ENCODE data around the gene DNM3.

The DNM3 gene

DNA sequence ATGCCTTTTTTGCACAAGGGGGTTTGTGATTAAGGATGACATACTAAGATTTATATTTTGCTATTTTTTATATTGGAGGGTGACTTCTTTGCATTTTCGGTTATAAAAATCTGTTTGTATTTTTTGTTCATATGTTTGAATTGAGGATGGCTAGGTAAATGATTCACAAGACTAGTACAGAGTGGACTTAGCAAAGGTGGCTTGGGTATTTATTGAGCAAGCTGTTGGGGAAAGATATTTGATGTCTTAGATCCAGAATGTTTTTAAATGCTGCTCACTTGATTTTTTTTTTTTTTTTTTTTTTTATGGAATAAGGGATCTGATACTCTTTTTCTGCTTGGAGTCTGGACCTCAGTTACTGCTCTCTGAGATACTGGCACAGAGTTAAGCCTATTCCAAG lies 100.6 kb downstream of the DNM3 start:
- TF ChIP-seq, protein P1, sequence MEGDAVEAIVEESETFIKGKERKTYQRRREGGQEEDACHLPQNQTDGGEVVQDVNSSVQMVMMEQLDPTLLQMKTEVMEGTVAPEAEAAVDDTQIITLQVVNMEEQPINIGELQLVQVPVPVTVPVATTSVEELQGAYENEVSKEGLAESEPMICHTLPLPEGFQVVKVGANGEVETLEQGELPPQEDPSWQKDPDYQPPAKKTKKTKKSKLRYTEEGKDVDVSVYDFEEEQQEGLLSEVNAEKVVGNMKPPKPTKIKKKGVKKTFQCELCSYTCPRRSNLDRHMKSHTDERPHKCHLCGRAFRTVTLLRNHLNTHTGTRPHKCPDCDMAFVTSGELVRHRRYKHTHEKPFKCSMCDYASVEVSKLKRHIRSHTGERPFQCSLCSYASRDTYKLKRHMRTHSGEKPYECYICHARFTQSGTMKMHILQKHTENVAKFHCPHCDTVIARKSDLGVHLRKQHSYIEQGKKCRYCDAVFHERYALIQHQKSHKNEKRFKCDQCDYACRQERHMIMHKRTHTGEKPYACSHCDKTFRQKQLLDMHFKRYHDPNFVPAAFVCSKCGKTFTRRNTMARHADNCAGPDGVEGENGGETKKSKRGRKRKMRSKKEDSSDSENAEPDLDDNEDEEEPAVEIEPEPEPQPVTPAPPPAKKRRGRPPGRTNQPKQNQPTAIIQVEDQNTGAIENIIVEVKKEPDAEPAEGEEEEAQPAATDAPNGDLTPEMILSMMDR (IDR thresholded peaks at IDR 0.05; ENCODE audit: borderline replicate concordance, control extremely low read depth, extremely low read depth, insufficient read depth, missing control alignments): no peak
- in situ Hi-C loops (cut with MboI; ENCODE audit: low sequenced_read_pairs, unreplicated experiment): no loop called here
- no peak for DNase-seq (ENCODE audit: low spot score)

DNA sequence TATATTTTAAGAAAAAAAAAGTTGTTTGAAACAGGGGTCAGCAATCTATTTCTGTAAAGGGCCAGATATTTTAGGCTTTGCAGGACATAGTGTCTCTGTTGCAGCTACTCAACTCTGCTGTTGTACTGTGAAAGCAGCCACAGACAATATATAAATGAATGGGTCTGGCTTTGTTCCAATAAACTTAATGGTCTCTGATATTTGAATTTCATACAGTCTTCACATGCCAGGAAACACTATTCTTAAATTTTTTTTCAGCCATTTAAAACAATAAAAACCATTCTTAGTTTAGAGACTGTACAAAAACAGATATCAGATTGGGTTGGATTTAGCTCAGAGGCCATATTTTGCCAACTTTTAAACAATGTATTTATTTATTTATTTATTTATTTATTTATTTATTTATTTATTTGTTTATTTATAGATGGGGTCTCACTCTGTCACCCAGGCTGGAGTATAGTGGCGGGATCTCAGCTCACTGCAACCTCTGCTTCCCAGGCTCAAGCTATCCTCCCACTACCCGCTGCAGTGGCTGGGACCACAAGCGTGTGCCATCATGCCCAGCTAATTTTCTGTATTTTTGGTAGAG lies 102.8 kb downstream of the DNM3 start:
- in situ Hi-C loops (cut with MboI; ENCODE audit: low sequenced_read_pairs, unreplicated experiment): no loop called here
- TF ChIP-seq, protein P1 (IDR thresholded peaks at IDR 0.05; ENCODE audit: borderline replicate concordance, control extremely low read depth, extremely low read depth, insufficient read depth, missing control alignments): no peak
- no peak for DNase-seq (ENCODE audit: low spot score)

DNA sequence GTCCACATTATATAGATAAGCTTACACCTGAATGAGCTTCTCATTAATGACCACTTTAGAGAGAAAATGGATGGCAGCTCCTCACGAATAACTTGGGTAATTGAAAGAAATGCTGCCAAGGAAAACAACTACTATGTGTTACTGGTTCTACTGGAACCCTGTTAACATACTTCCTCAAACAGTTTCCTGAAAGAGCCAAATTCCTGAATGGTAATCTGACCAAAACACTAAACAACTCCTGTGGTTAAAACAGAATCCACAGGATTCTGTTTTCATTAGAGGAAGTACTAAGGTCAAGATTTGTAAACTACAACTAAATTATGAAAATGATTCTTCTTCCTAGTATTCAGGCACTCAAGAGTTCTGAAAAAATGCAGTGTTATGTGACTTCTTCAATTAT lies 107.2 kb downstream of the DNM3 start:
- TF ChIP-seq, protein P1 (IDR thresholded peaks at IDR 0.05; ENCODE audit: borderline replicate concordance, control extremely low read depth, extremely low read depth, insufficient read depth, missing control alignments): no peak
- DNase-seq (ENCODE audit: low spot score): no peak
- in situ Hi-C loops (cut with MboI; ENCODE audit: low sequenced_read_pairs, unreplicated experiment): no loop called here

DNA sequence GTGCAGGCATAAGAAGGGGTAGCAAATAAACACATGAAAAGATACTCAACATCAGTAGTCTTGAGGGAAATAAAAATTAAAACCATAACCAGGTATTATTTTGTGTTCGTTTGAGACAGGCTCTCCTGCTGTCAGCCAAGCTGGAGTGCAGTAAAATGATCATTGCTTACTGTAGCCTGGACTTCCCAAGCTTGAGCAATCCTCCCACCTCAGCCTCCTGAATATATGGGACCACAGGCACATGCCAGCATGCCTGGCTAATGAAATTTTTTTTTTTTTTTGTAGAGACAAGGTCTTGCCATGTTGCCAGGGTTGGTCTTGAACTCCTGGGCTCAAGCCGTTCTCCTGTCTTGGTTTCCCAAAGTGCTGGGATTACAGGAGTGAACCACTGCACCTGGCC lies 108.0 kb downstream of the DNM3 start:
- in situ Hi-C loops (cut with MboI; ENCODE audit: low sequenced_read_pairs, unreplicated experiment): no loop called here
- TF ChIP-seq, protein P1 (IDR thresholded peaks at IDR 0.05; ENCODE audit: borderline replicate concordance, control extremely low read depth, extremely low read depth, insufficient read depth, missing control alignments): no peak
- no peak for DNase-seq (ENCODE audit: low spot score)

DNA sequence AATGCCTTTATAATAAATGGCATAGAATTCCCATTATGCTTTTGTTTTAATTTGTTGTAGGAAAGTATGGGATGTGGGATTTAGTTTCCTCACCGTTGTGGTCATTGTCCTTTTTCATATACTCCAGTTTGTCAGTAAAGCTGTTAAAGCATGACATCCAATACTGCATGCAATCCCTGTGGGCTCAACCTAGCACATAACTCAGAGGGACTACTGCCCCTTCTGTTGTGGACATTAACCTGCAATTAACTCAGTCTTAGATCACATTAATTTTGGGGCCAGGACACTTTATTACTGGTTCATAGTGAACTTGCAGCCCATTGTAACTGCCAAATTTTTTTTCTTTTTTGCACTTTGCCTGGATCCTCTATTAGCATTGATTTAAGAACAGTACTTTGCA lies 112.5 kb downstream of the DNM3 start:
- TF ChIP-seq, protein P1 (IDR thresholded peaks at IDR 0.05; ENCODE audit: borderline replicate concordance, control extremely low read depth, extremely low read depth, insufficient read depth, missing control alignments): no peak
- in situ Hi-C loops (cut with MboI; ENCODE audit: low sequenced_read_pairs, unreplicated experiment): no loop called here
- DNase-seq (ENCODE audit: low spot score): no peak

DNA sequence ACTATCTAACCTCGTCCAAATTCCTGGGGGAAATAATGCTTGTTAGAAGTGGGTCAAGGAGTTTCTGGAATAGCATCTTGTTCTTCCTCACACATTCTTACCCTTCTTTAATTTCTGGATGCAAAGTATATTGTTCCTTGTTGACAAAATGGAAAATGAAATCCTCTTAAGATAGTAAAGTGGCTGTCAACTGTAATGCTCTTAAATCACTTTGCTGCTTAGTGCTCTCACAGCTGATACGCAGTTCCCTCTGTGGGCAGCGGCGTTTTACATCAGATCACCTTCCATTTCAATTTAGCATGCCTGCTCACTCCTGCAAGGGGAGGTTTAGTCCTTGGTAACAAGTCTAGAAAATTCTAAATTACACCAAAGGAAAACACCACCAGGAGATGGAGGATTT lies 113.1 kb downstream of the DNM3 start:
- DNase-seq (ENCODE audit: low spot score): no peak
- TF ChIP-seq, protein P1 (IDR thresholded peaks at IDR 0.05; ENCODE audit: borderline replicate concordance, control extremely low read depth, extremely low read depth, insufficient read depth, missing control alignments): no peak
- in situ Hi-C loops (cut with MboI; ENCODE audit: low sequenced_read_pairs, unreplicated experiment): no loop called here

Measured in GM13976 (cell line).